Keratinocyte (primary cell): ENCODE results near the gene ZHX3.

Source experiments
- CTCF ChIP-seq, 3 experiments: IDR thresholded peaks in 1 of 3; conservative IDR thresholded peaks in 1 of 3; optimal IDR thresholded peaks in 1 of 3; 2 replicates in 2 of 3; 3 replicates in 1 of 3; pipeline versions ENCODE3 to v1.5.1; 2011; ENCODE audit warnings: low read length in 3 of 3, mild to moderate bottlenecking in 3 of 3, moderate library complexity in 2 of 3, control low read depth in 1 of 3, inconsistent platforms in 1 of 3; ENCODE audit not compliant: insufficient read depth in 2 of 3; ENCODE audit errors: extremely low read depth in 1 of 3
- EZH2 ChIP-seq: IDR thresholded peaks from one replicate; pipeline ENCODE4 v1.6.1; 2012; ENCODE audit warnings: inconsistent platforms, mild to moderate bottlenecking, low read length, moderate library complexity

DNA sequence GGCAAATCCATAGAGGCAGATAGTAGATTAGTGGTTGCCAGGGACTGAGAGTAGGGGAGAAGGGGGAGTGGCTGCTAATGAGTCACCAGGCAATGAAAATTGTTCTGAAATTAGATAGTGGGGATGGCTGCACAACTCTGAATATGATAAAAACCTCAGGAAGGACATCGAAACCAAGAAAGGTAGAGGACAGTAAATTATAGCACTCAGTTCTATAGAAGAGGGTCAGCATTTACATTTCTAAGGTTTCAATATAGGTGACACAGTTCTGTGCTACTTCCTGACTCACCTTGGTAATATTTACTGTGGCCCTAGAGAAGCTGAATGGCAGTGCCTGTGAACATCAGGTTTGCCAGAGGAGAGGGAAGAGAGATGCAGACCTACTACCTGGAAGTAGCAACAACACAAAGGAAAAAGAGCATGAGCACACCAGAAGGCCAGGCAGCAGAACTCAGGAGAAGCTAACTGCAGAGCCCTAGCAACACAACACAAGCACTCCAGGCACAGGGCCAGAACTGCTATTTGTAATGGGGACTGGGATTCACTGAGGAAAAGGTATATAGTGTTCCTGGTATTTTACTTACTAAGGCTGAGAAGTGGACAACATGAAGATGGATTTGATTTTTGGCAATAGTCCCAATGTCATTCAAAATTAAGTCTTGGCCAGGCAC is 104.2 kb downstream of the ZHX3 start:
- TF ChIP-seq CTCF (optimal IDR thresholded peaks at IDR 0.05 in 1 of 3, IDR thresholded peaks at IDR 0.05 in 1 of 3, conservative IDR thresholded peaks at IDR 0.05 in 1 of 3; ENCODE audit: extremely low read depth in 1 of 3, insufficient read depth in 2 of 3, low read length in 3 of 3): no peak
- no peak for TF ChIP-seq EZH2
